Trophoblast cell (in vitro differentiated cells and primary cell): ENCODE results near the gene C15orf39.
"Not testable (repeated sequence)": the region's sequence is repeated elsewhere in the genome, so short reads cannot be mapped to it uniquely, and the experiment has no call there.

Source experiments
- DNase-seq, 2 donors: peaks; one replicate each; pipeline ENCODE4 v3.0.0-alpha.2; 2016
- H2AFZ ChIP-seq: 2 replicates; pipeline ENCODE4 v1.6.1; 2013; ENCODE audit warnings: low read length, moderate library complexity, mild to moderate bottlenecking; ENCODE audit not compliant: insufficient read depth, poor library complexity
- H2AK5ac ChIP-seq: 2 replicates; pipeline ENCODE4 v1.6.1; 2013; ENCODE audit warnings: mild to moderate bottlenecking, low read length
- H2BK120ac ChIP-seq: 2 replicates; pipeline ENCODE4 v1.6.1; 2013; ENCODE audit warnings: low read length, mild to moderate bottlenecking, moderate library complexity; ENCODE audit not compliant: insufficient read depth, poor library complexity
- H2BK12ac ChIP-seq: 2 replicates; pipeline ENCODE4 v1.6.1; 2013; ENCODE audit warnings: mild to moderate bottlenecking, low read length, moderate library complexity
- H2BK5ac ChIP-seq: 2 replicates; pipeline ENCODE4 v1.6.1; 2013; ENCODE audit warnings: low read length, low read depth, moderate library complexity, mild to moderate bottlenecking; ENCODE audit not compliant: poor library complexity
- H3K14ac ChIP-seq: 2 replicates; pipeline ENCODE4 v1.6.1; 2013; ENCODE audit warnings: mild to moderate bottlenecking, low read length
- H3K18ac ChIP-seq: 2 replicates; pipeline ENCODE4 v1.6.1; 2013; ENCODE audit warnings: mild to moderate bottlenecking, low read length
- H3K23ac ChIP-seq: 2 replicates; pipeline ENCODE4 v1.6.1; 2013; ENCODE audit warnings: low read length
- H3K27ac ChIP-seq: 2 replicates; pipeline ENCODE4 v1.5.1; 2013; ENCODE audit warnings: low read depth, mild to moderate bottlenecking, inconsistent platforms, low read length, moderate library complexity
- H3K27me3 ChIP-seq: 2 replicates; pipeline ENCODE4 v1.6.1; 2013; ENCODE audit warnings: inconsistent platforms, mild to moderate bottlenecking, low read length, moderate library complexity; ENCODE audit not compliant: insufficient read depth
- H3K36me3 ChIP-seq, 2 experiments: 1 replicate in 1 of 2; 2 replicates in 1 of 2; pipeline ENCODE4 v1.6.1; 2013; ENCODE audit warnings: low read length in 2 of 2, mild to moderate bottlenecking in 2 of 2, moderate library complexity in 1 of 2; ENCODE audit not compliant: insufficient read depth in 2 of 2, control insufficient read depth in 1 of 2
- H3K4ac ChIP-seq: 2 replicates; pipeline ENCODE4 v1.6.1; 2013; ENCODE audit warnings: low read depth, mild to moderate bottlenecking, low read length, moderate library complexity
- H3K4me1 ChIP-seq, 2 experiments: 1 replicate in 1 of 2; 2 replicates in 1 of 2; pipeline ENCODE4 v1.6.1; 2013; ENCODE audit warnings: low read length in 2 of 2, mild to moderate bottlenecking in 2 of 2, moderate library complexity in 1 of 2; ENCODE audit not compliant: insufficient read depth in 2 of 2, control insufficient read depth in 1 of 2
- H3K4me2 ChIP-seq: 2 replicates; pipeline ENCODE4 v1.6.1; 2013; ENCODE audit warnings: inconsistent platforms, mild to moderate bottlenecking, low read length, moderate library complexity
- H3K4me3 ChIP-seq: 2 replicates; pipeline ENCODE4 v1.5.1; 2013; ENCODE audit warnings: mild to moderate bottlenecking, low read depth, low read length, inconsistent platforms
- H3K79me1 ChIP-seq: one replicate; pipeline ENCODE4 v1.6.1; 2013; ENCODE audit warnings: low read length
- H3K79me2 ChIP-seq: 2 replicates; pipeline ENCODE4 v1.6.1; 2013; ENCODE audit warnings: low read length, mild to moderate bottlenecking; ENCODE audit not compliant: control insufficient read depth, insufficient read depth, poor library complexity
- H3K9ac ChIP-seq: 2 replicates; pipeline ENCODE4 v1.6.1; 2013; ENCODE audit warnings: mild to moderate bottlenecking, low read length
- H3K9me3 ChIP-seq: 2 replicates; pipeline ENCODE4 v1.6.1; 2013; ENCODE audit warnings: low read depth, mild to moderate bottlenecking, control low read depth, inconsistent platforms, low read length; ENCODE audit not compliant: insufficient read depth
- H4K12ac ChIP-seq: 2 replicates; pipeline ENCODE4 v1.6.1; 2013; ENCODE audit warnings: low read depth, mild to moderate bottlenecking, low read length, moderate library complexity
- H4K8ac ChIP-seq: 2 replicates; pipeline ENCODE4 v1.6.1; 2013; ENCODE audit warnings: low read depth, mild to moderate bottlenecking, low read length, moderate library complexity
- H4K91ac ChIP-seq: one replicate; pipeline ENCODE4 v1.6.1; 2013; ENCODE audit warnings: low read depth, mild to moderate bottlenecking, low read length, moderate library complexity
- WGBS: extraction: QIAGEN DNeasy Blood & Tissue Kit; methylation state at CpG from one replicate; pipeline ENCODE4 v1.1.7; 2013; ENCODE audit warnings: missing lambda C conversion rate; ENCODE audit not compliant: insufficient read length, insufficient coverage; ENCODE audit errors: extremely low coverage; 5-methylcytosine and 5-hydroxymethylcytosine counted together

Gene C15orf39

DNA sequence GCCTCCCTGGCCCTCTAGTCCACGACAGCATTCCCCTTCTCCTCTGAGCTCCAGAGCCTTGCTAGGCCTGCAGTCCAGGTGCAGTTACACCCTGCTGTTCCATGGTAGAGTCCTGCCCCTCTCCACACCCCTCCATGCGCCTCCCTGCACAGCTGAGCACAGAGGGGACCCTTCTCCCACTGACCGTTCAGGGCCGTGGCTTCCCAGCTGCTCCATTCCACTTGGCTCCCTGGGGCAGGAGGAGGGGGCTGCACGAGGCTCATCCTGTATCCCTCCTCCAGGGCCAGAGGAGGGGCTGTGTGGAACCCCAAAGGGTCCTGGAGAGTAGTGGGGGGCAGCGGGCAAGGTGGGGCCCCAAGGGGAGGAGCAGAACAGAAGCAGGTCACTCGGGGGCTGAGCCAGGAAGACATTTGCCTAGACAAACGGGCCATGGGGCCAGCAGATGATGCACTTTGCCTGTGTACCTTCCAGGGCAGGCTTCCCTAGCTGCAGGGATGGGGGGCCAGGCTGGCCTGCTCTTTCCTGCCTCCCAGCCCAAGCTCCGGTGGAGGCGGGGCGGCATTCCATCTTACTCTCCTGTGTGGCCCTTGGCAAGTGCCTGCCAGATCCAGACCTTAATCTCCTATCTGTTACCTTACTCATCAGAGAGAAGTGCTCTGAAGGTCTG lies 35.8 kb downstream of the C15orf39 start:
- Histone ChIP-seq H3K23ac (no peak overlapping the region), H4K91ac (no peak overlapping the region), H3K14ac (no peak overlapping the region), H3K18ac (no peak overlapping the region), H3K9me3 (no peaks in the 10 kb centered on the region), H4K8ac (no peak overlapping the region), H3K4ac (no peak overlapping the region), H3K79me1 (no peaks in the 10 kb centered on the region), H2BK120ac (no peak overlapping the region), H3K36me3 (no peaks in the 10 kb centered on the region), H2AK5ac (no peak overlapping the region), H3K79me2 (no peaks in the 10 kb centered on the region), H4K12ac (no peak overlapping the region), H3K27me3 (no peaks in the 10 kb centered on the region), H3K4me1 (no peaks in the 10 kb centered on the region), H3K27ac (no peak overlapping the region), H3K4me2 (no peak overlapping the region), H2BK12ac (no peak overlapping the region), H3K4me3 (no peak overlapping the region), H2BK5ac (no peak overlapping the region), H2AFZ (no peak overlapping the region), H3K9ac (no peak overlapping the region)
- no CpG with 5 or more reads among the region's 11 CpGs for WGBS
- DNase-seq: no peak

DNA sequence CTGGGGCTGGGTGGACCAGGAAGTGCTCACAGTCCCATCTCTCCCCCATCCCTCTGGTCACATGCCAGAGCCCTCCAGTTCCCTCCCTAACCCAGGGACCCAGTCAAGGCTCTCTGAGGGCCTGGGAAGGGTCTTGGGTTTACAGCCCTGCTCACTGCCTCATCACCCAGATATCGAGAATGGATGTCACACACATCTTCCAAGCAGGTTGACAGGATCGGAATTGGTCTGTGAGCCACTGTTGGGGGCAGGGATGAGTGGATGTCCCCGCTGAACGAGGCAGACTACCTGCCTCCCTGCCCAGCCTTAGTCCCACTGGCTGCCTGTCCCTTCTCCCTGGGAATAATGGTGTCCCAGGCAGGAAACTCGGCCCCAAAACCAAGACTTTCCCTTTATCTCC lies 36.5 kb downstream of the C15orf39 start:
- Histone ChIP-seq H2BK120ac (no peak overlapping the region), H2BK5ac (no peak overlapping the region), H2AFZ (no peak overlapping the region), H3K18ac (no peak overlapping the region), H3K9me3 (no peaks in the 10 kb centered on the region), H4K12ac (no peak overlapping the region), H3K4ac (no peak overlapping the region), H4K91ac (no peak overlapping the region), H3K4me2 (no peak overlapping the region), H3K9ac (no peak overlapping the region), H2BK12ac (no peak overlapping the region), H2AK5ac (no peak overlapping the region), H3K27ac (no peak overlapping the region), H4K8ac (no peak overlapping the region), H3K79me2 (no peaks in the 10 kb centered on the region), H3K27me3 (no peaks in the 10 kb centered on the region), H3K14ac (no peak overlapping the region), H3K79me1 (no peaks in the 10 kb centered on the region), H3K4me1 (no peaks in the 10 kb centered on the region), H3K23ac (no peak overlapping the region), H3K4me3 (no peak overlapping the region), H3K36me3 (no peaks in the 10 kb centered on the region)
- no CpG with 5 or more reads among the region's 5 CpGs for WGBS
- DNase-seq: no peak

DNA sequence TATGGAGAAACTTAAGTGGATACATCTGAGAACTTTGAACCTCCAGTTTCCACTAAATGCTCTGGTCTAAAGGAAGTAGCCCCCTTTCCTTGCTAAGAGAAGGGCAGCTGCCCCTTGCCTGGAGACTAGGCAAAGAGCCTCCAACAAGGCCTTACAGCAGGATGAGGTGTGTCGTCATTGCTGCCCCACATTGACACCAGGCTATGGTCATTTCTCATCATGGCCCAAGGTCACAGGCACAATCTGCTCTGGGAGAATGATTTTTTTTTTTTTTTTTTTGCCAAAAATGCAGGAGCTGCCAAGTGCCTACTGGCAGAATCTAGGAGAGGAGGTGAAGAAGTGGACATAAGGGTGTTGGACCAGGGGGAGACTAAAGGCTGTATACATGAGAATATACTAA lies 44.1 kb downstream of the C15orf39 start:
- H3K23ac ChIP-seq, H3K36me3 ChIP-seq, H3K79me2 ChIP-seq, H3K9me3 ChIP-seq, H3K79me1 ChIP-seq, H3K9ac ChIP-seq, H2BK5ac ChIP-seq, H4K91ac ChIP-seq, DNase-seq, H2BK12ac ChIP-seq, H3K14ac ChIP-seq, H4K12ac ChIP-seq, H3K4me2 ChIP-seq, H3K4me3 ChIP-seq, H2AFZ ChIP-seq, H3K18ac ChIP-seq, H2BK120ac ChIP-seq, H4K8ac ChIP-seq, H3K4ac ChIP-seq, H3K27ac ChIP-seq, H3K27me3 ChIP-seq, H3K4me1 ChIP-seq, H2AK5ac ChIP-seq: not testable (repeated sequence)
- WGBS: no CpG with 5 or more reads among the region's 1 CpG

DNA sequence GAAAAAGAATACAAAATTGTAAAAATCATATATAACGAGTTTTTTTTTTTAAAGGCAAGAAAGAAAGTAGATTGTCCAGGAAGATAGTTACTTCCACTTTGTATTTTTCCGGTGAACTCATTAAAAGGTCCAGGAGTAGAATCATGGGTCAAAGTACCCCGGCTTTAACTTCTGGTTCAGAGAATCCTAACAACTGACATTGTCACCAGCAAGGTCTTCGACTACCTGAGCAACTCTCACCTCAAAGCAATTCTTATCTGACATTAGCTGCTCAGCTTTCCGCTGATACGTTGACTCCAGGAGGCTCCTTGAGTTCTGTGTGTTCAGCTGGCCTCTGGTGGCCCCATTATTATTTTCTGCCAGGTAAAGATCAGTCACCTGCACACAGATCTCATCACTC lies 47.3 kb downstream of the C15orf39 start:
- H2BK12ac ChIP-seq, H3K4me2 ChIP-seq, H3K23ac ChIP-seq, H3K4me3 ChIP-seq, H2BK5ac ChIP-seq, H3K18ac ChIP-seq, H3K14ac ChIP-seq, H2AK5ac ChIP-seq, DNase-seq, H3K9ac ChIP-seq, H3K9me3 ChIP-seq, H3K27ac ChIP-seq, H3K27me3 ChIP-seq, H4K12ac ChIP-seq, H3K4me1 ChIP-seq, H3K4ac ChIP-seq, H2BK120ac ChIP-seq, H2AFZ ChIP-seq, H3K79me2 ChIP-seq, H4K8ac ChIP-seq, H4K91ac ChIP-seq, H3K79me1 ChIP-seq, H3K36me3 ChIP-seq: not testable (repeated sequence)
- no CpG with 5 or more reads among the region's 6 CpGs for WGBS
